H1 (cell line): ENCODE measurements around the gene VSTM4. TPM values are rescaled to one million over a fixed set of nuclear protein-coding genes. Genes with fewer than 3 reads are reported as not detected.

Source experiments
- CTCF ChIA-PET: fragments of 300-600 bp; sonication (Branson Sonifier 250); formaldehyde crosslinking; loops from one replicate; lab custom pipeline; 2021; ENCODE audit not compliant: partially characterized antibody; lab: Charles Lee
- POLR2A ChIA-PET: fragments of 300-600 bp; sonication (Branson Sonifier 250); formaldehyde crosslinking; loops from one replicate; lab custom pipeline; 2021; ENCODE audit warnings: inconsistent platforms; ENCODE audit not compliant: partially characterized antibody; lab: Charles Lee
- DNase-seq, 2 experiments: peaks; one replicate each; pipeline versions ENCODE4 v3.0.0 to v3.0.0-alpha.2; 2010 to 2022; ENCODE audit warnings: low spot score in 2 of 2, low read depth in 1 of 2, mixed read lengths in 1 of 2
- FAIRE-seq: peaks from 2 replicates; lab custom pipeline; 2011; peaks lifted over from hg19 to GRCh38; lab: Jason Lieb, UNC
- H2AFZ ChIP-seq: 2 replicates; pipeline ENCODE4 v1.8.1; 2012; ENCODE audit warnings: low read length, inconsistent platforms
- H2AK5ac ChIP-seq: 2 replicates; pipeline ENCODE4 v1.6.1; 2013; ENCODE audit warnings: low read depth, low read length
- H2BK120ac ChIP-seq: replicated peaks from 2 replicates; pipeline ENCODE3; 2013; ENCODE audit warnings: low read depth, low read length, inconsistent platforms
- H2BK12ac ChIP-seq: 2 replicates; pipeline ENCODE4 v1.6.1; 2013; ENCODE audit warnings: low read depth, low read length
- H2BK15ac ChIP-seq: 2 replicates; pipeline ENCODE4 v1.6.1; 2013; ENCODE audit warnings: low read length
- H2BK20ac ChIP-seq: 2 replicates; pipeline ENCODE4 v1.6.1; 2013; ENCODE audit warnings: low read length
- H2BK5ac ChIP-seq: 2 replicates; pipeline ENCODE4 v1.6.1; 2013; ENCODE audit warnings: low read depth, low read length
- H3K14ac ChIP-seq: 2 replicates; pipeline ENCODE4 v1.6.1; 2013; ENCODE audit warnings: inconsistent platforms; ENCODE audit not compliant: insufficient read length
- H3K18ac ChIP-seq: 2 replicates; pipeline ENCODE4 v1.6.1; 2013; ENCODE audit warnings: low read length; ENCODE audit errors: extremely low read depth
- H3K23ac ChIP-seq: 2 replicates; pipeline ENCODE4 v1.6.1; 2013; ENCODE audit warnings: inconsistent platforms; ENCODE audit not compliant: insufficient read length
- H3K23me2 ChIP-seq: 2 replicates; pipeline ENCODE4 v1.6.1; 2013; ENCODE audit warnings: low read depth, low read length
- H3K27ac ChIP-seq: 2 replicates; pipeline ENCODE4 v1.6.1; 2011; ENCODE audit warnings: low read depth, low read length, inconsistent platforms
- H3K27me3 ChIP-seq, 4 experiments: replicated peaks in 1 of 4; 1 replicate in 1 of 4; 2 replicates in 3 of 4; pipeline versions ENCODE4 v1.6.1 to v1.8.1; 2011 to 2013; ENCODE audit warnings: low read length in 3 of 4, mild to moderate bottlenecking in 3 of 4, inconsistent platforms in 2 of 4, mixed read lengths in 2 of 4, moderate library complexity in 1 of 4; ENCODE audit not compliant: control insufficient read depth in 3 of 4, insufficient read depth in 3 of 4; ENCODE audit errors: extremely low read depth in 1 of 4
- H3K36me3 ChIP-seq, 4 experiments: 2 replicates each; pipeline versions ENCODE4 v1.6.1 to v1.8.1; 2011 to 2013; ENCODE audit warnings: mild to moderate bottlenecking in 4 of 4, low read length in 3 of 4, moderate library complexity in 2 of 4, control low read depth in 1 of 4, inconsistent platforms in 1 of 4; ENCODE audit not compliant: insufficient read depth in 4 of 4, control insufficient read depth in 2 of 4
- H3K4ac ChIP-seq: replicated peaks from 2 replicates; pipeline ENCODE3; 2013; ENCODE audit warnings: low read length, low read depth, mixed read lengths, inconsistent platforms; ENCODE audit not compliant: insufficient read length
- H3K4me1 ChIP-seq, 4 experiments: replicated peaks in 1 of 4; 1 replicate in 1 of 4; 2 replicates in 3 of 4; pipeline versions ENCODE4 v1.6.1 to v1.8.1; 2011 to 2013; ENCODE audit warnings: low read length in 3 of 4, inconsistent platforms in 2 of 4, mixed read lengths in 1 of 4; ENCODE audit not compliant: insufficient read depth in 4 of 4, control insufficient read depth in 3 of 4
- H3K4me2 ChIP-seq, 2 experiments: 2 replicates each; pipeline versions ENCODE4 v1.6.1 to v1.8.1; 2011 to 2013; ENCODE audit warnings: low read depth in 2 of 2, low read length in 2 of 2, control low read depth in 1 of 2, inconsistent platforms in 1 of 2, mild to moderate bottlenecking in 1 of 2; ENCODE audit not compliant: insufficient read depth in 1 of 2
- H3K4me3 ChIP-seq, 4 experiments: fragments of 200-600, 300-600 bp in 1 of 4; sonication (generic), shearing (Covaris generic), sonication (Bioruptor Twin) in 1 of 4; 2 replicates each; pipeline versions ENCODE4 v1.5.1 to v1.8.1; 2011 to 2016; ENCODE audit warnings: low read length in 4 of 4, low read depth in 3 of 4, control low read depth in 2 of 4, inconsistent platforms in 2 of 4, mild to moderate bottlenecking in 2 of 4, mixed read lengths in 1 of 4, moderate library complexity in 1 of 4; ENCODE audit not compliant: insufficient read depth in 2 of 4; ENCODE audit errors: extremely low read depth in 1 of 4
- H3K56ac ChIP-seq: replicated peaks from 2 replicates; pipeline ENCODE3; 2013; ENCODE audit warnings: low read depth, mild to moderate bottlenecking, mixed read lengths, low read length, inconsistent platforms; ENCODE audit not compliant: insufficient read length
- H3K79me1 ChIP-seq: 2 replicates; pipeline ENCODE4 v1.6.1; 2013; ENCODE audit warnings: low read depth, low read length, control low read depth
- H3K79me2 ChIP-seq, 2 experiments: 2 replicates each; pipeline versions ENCODE4 v1.6.1 to v1.8.1; 2012 to 2013; ENCODE audit warnings: low read length in 2 of 2, mild to moderate bottlenecking in 2 of 2, inconsistent platforms in 1 of 2; ENCODE audit not compliant: insufficient read depth in 2 of 2, control insufficient read depth in 1 of 2
- H3K9ac ChIP-seq, 4 experiments: replicated peaks in 1 of 4; 1 replicate in 1 of 4; 2 replicates in 3 of 4; pipeline versions ENCODE4 v1.6.1 to v1.8.1; 2011 to 2013; ENCODE audit warnings: low read depth in 3 of 4, low read length in 3 of 4, control low read depth in 2 of 4, mild to moderate bottlenecking in 2 of 4, moderate library complexity in 2 of 4, inconsistent platforms in 1 of 4; ENCODE audit errors: extremely low read depth in 1 of 4
- H3K9me3 ChIP-seq, 2 experiments: 2 replicates each; pipeline versions ENCODE4 v1.6.1 to v1.8.1; 2012 to 2013; ENCODE audit warnings: mild to moderate bottlenecking in 2 of 2, moderate library complexity in 2 of 2, control low read depth in 1 of 2, inconsistent platforms in 1 of 2, low read depth in 1 of 2, low read length in 1 of 2, mixed read lengths in 1 of 2; ENCODE audit not compliant: insufficient read depth in 2 of 2
- H4K20me1 ChIP-seq, 2 experiments: replicated peaks in 1 of 2; 2 replicates each; pipeline versions ENCODE3 to v1.8.1; 2011 to 2013; ENCODE audit warnings: inconsistent platforms in 2 of 2, low read length in 2 of 2, mild to moderate bottlenecking in 1 of 2; ENCODE audit not compliant: insufficient read depth in 2 of 2, control insufficient read depth in 1 of 2
- H4K5ac ChIP-seq: 2 replicates; pipeline ENCODE4 v1.6.1; 2013; ENCODE audit warnings: low read length, low read depth, mixed read lengths, inconsistent platforms; ENCODE audit not compliant: insufficient read length
- H4K8ac ChIP-seq: 2 replicates; pipeline ENCODE4 v1.8.0; 2013; ENCODE audit warnings: mild to moderate bottlenecking, moderate library complexity, low read length, inconsistent platforms; ENCODE audit not compliant: insufficient read depth; ENCODE audit errors: extremely low read depth
- H4K91ac ChIP-seq: replicated peaks from 2 replicates; pipeline ENCODE3; 2013; ENCODE audit warnings: low read length, mixed read lengths, inconsistent platforms; ENCODE audit not compliant: insufficient read length
- HDAC2 ChIP-seq, 2 experiments: fragments of 300-600 bp in 1 of 2; sonication (generic) in 1 of 2; IDR thresholded peaks; 2 replicates each; pipeline ENCODE4 v1.6.1; 2011 to 2012; ENCODE audit warnings: low read depth in 2 of 2, low read length in 2 of 2, mild to moderate bottlenecking in 2 of 2, moderate library complexity in 2 of 2, borderline replicate concordance in 1 of 2, inconsistent platforms in 1 of 2
- KDM4A ChIP-seq: IDR thresholded peaks from one replicate; pipeline ENCODE4 v1.7.1; 2012; ENCODE audit warnings: low read depth, mild to moderate bottlenecking, moderate library complexity, low read length, inconsistent platforms; ENCODE audit not compliant: severe bottlenecking
- RAD21 ChIP-seq, 2 experiments: IDR thresholded peaks in 1 of 2; conservative IDR thresholded peaks in 1 of 2; 2 replicates each; pipeline ENCODE4 v1.6.1; 2011; ENCODE audit warnings: low read depth in 2 of 2, low read length in 2 of 2, improper control_type of control experiment in 1 of 2, inconsistent platforms in 1 of 2, mild to moderate bottlenecking in 1 of 2, moderate library complexity in 1 of 2
- SIN3A ChIP-seq, 2 experiments: IDR thresholded peaks in 1 of 2; conservative IDR thresholded peaks in 1 of 2; 2 replicates each; pipeline ENCODE4 v1.6.1; 2011 to 2012; ENCODE audit warnings: low read length in 2 of 2, improper control_type of control experiment in 1 of 2, low read depth in 1 of 2, mild to moderate bottlenecking in 1 of 2
- SIX5 ChIP-seq: IDR thresholded peaks from 2 replicates; pipeline ENCODE4 v1.6.1; 2011; ENCODE audit warnings: mild to moderate bottlenecking, low read depth, low read length
- WGBS, 2 experiments: shearing (Covaris generic) in 1 of 2; methylation state at CpG; one replicate each; pipeline versions ENCODE4 v1.1.6 to v1.1.7; 2013 to 2015; ENCODE audit warnings: low lambda C conversion rate in 2 of 2, mixed read lengths in 2 of 2, inconsistent platforms in 1 of 2, low coverage in 1 of 2, missing lambda C conversion rate in 1 of 2; ENCODE audit not compliant: insufficient replicate concordance in 2 of 2, insufficient coverage in 1 of 2, insufficient read length in 1 of 2; ENCODE audit errors: extremely low coverage in 1 of 2, missing lambda C conversion rate in 1 of 2; 5-methylcytosine and 5-hydroxymethylcytosine counted together
- polyA plus RNA-seq, 7 experiments: library from polyadenylated mRNA; depleted of rRNA in 3 of 7; stranded (reverse) in 5 of 7; unstranded in 2 of 7; fragments of >200 nt in 5 of 7; fragments of 200-250 nt in 2 of 7; gene quantifications; 1 replicate in 5 of 7; 2 replicates in 1 of 7; 4 replicates in 1 of 7; pipeline versions ENCODE4 v1.2.1 to v1.2.3, GENCODE V29; 2011 to 2013; ENCODE audit warnings: missing spikeins in 2 of 7, mixed read lengths in 2 of 7
- total RNA-seq: library from RNA; stranded (reverse); fragmentation: NEBNext Ultra II Directional; extraction: Animal tissue kit (Norgen Biotek cat#: 25700); gene quantifications from 2 replicates; pipeline ENCODE4 v1.2.1, GENCODE V29; 2021

VSTM4 gene
- total and polyA plus RNA-seq, 2 of the 8 experiments (the other 6 are each of a cell fraction or from before 2014, with no cell fraction given), result 0.48 to 0.73 TPM

- Histone ChIP-seq H3K27ac (no peak overlapping the region), H3K36me3 (no peaks in the 10 kb centered on the region), H3K27me3 (no peaks in the 10 kb centered on the region), H2BK15ac (no peak overlapping the region), H3K79me1 (no peaks in the 10 kb centered on the region), H3K56ac (no peak overlapping the region), H2BK12ac (no peak overlapping the region), H4K8ac (no peak overlapping the region), H3K23ac (no peak overlapping the region), H3K79me2 (no peaks in the 10 kb centered on the region), H2BK20ac (no peak overlapping the region), H3K14ac (no peak overlapping the region), H2BK120ac (no peak overlapping the region), H3K4me3 (no peak overlapping the region), H2AK5ac (no peak overlapping the region), H4K91ac (no peak overlapping the region), H2BK5ac (no peak overlapping the region), H3K4me2 (no peak overlapping the region), H3K23me2 (no peaks in the 10 kb centered on the region), H2AFZ (no peak overlapping the region), H3K4ac (no peak overlapping the region), H3K9me3 (peaks cover 7 to 14% of the 10 kb centered on the region in 2 experiments; a peak in 3 of 4 replicates), H3K4me1 (no peaks in the 10 kb centered on the region), H3K9ac (no peak overlapping the region), H4K20me1 (no peaks in the 10 kb centered on the region), H4K5ac (no peak overlapping the region), H3K18ac (no peak overlapping the region)
- WGBS, 2 experiments, result 96% methylated on average over 1 of the region's 1 CpG; no CpG with 5 or more reads in 1 of the 2 experiments
- CTCF ChIA-PET, result no interaction called here
- POLR2A ChIA-PET, result no interaction called here
- TF ChIP-seq SIN3A (conservative IDR thresholded peaks at IDR 0.05 in 1 of 2, IDR thresholded peaks at IDR 0.05 in 1 of 2; ENCODE audit: low read depth in 1 of 2, low read length in 2 of 2), result no peak
- TF ChIP-seq SIX5, result no peak
- no peak for TF ChIP-seq HDAC2 (IDR thresholded peaks at IDR 0.05; ENCODE audit: borderline replicate concordance in 1 of 2, low read depth in 2 of 2, low read length in 2 of 2)
- TF ChIP-seq KDM4A, result no peak
- no peak for TF ChIP-seq RAD21 (IDR thresholded peaks at IDR 0.05 in 1 of 2, conservative IDR thresholded peaks at IDR 0.05 in 1 of 2; ENCODE audit: low read depth in 2 of 2, low read length in 2 of 2)
- FAIRE-seq, result no peak
- no peak for DNase-seq
Measured at GRCh38 chr10:49061667-49062066, 53.7 kb downstream of the VSTM4 start.
